BLaER1 treated with 17β-estradiol and CSF1 and Interleukin-3, amounts not matched to agents 10 nM and 100 nM (cell line): ENCODE results near the gene EIF3C.
A peak's percentile ranks its signal among the peaks of the same experiment; 100 is the strongest.
"Not testable (repeated sequence)": the region's sequence is repeated elsewhere in the genome, so short reads cannot be mapped to it uniquely, and the experiment has no call there.

Experiments used
- H3K27ac ChIP-seq, 11 experiments: shearing (Covaris generic); formaldehyde crosslinking; 2 replicates each; pipeline ENCODE4 v1.8.1; 2022
- H3K27me3 ChIP-seq, 11 experiments: shearing (Covaris generic); formaldehyde crosslinking; 2 replicates each; pipeline ENCODE4 v1.8.1; 2022
- H3K36me3 ChIP-seq, 11 experiments: shearing (Covaris generic); formaldehyde crosslinking; 2 replicates each; pipeline ENCODE4 v1.8.1; 2022
- H3K4me1 ChIP-seq, 10 experiments: shearing (Covaris generic); formaldehyde crosslinking; 2 replicates each; pipeline ENCODE4 v1.8.1; 2022
- H3K4me2 ChIP-seq, 11 experiments: shearing (Covaris generic); formaldehyde crosslinking; 2 replicates each; pipeline ENCODE4 v1.8.1; 2022
- H3K4me3 ChIP-seq, 10 experiments: shearing (Covaris generic); formaldehyde crosslinking; 2 replicates each; pipeline ENCODE4 v1.8.1; 2022
- H3K9ac ChIP-seq, 11 experiments: shearing (Covaris generic); formaldehyde crosslinking; 2 replicates each; pipeline ENCODE4 v1.8.1; 2022
- H3K9me3 ChIP-seq, 11 experiments: shearing (Covaris generic); formaldehyde crosslinking; replicated peaks in 1 of 11; 2 replicates each; pipeline ENCODE4 v1.8.1; 2022
- H4K20me1 ChIP-seq, 11 experiments: shearing (Covaris generic); formaldehyde crosslinking; 2 replicates each; pipeline ENCODE4 v1.8.1; 2022

The EIF3C gene, protein sequence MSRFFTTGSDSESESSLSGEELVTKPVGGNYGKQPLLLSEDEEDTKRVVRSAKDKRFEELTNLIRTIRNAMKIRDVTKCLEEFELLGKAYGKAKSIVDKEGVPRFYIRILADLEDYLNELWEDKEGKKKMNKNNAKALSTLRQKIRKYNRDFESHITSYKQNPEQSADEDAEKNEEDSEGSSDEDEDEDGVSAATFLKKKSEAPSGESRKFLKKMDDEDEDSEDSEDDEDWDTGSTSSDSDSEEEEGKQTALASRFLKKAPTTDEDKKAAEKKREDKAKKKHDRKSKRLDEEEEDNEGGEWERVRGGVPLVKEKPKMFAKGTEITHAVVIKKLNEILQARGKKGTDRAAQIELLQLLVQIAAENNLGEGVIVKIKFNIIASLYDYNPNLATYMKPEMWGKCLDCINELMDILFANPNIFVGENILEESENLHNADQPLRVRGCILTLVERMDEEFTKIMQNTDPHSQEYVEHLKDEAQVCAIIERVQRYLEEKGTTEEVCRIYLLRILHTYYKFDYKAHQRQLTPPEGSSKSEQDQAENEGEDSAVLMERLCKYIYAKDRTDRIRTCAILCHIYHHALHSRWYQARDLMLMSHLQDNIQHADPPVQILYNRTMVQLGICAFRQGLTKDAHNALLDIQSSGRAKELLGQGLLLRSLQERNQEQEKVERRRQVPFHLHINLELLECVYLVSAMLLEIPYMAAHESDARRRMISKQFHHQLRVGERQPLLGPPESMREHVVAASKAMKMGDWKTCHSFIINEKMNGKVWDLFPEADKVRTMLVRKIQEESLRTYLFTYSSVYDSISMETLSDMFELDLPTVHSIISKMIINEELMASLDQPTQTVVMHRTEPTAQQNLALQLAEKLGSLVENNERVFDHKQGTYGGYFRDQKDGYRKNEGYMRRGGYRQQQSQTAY

DNA sequence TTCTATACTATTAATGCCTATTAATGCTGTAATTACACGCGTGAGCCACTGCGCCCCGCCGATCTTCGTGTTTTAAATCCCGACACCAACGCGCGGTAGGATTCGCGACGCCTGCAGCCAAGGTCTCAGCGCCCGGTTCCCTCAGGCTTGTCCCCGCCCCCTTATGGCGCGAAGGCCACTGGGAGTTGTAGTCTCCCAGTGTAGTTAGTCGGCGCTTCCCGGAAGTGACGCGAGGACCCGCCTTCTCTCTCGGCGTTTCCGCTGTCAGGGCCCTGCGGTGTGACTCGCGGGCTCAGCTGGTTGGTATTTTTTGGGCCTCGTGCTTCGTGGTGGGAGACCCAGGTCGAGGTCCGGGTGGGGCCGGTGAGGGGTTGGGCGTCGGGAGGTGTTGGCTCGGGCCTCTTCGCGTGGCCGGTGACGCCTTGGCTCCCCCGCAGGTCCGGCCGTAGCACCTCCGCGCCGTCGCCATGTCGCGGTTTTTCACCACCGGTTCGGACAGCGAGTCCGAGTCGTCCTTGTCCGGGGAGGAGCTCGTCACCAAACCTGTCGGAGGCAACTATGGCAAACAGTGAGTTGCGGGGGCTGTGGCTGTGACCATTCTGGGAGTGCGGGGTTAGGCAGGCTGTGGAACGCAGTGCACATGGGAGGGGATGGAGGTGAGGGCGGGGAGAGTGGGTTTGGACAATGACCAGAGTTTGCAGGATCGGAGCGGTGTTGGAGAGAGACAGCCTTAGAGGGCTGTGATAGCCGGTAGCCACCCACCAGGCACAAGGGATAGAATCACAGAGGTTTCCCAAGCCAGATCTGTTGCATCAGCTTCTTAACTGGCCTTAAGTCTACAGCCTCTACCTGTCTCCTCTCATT is at the start of gene EIF3C:
Gene EIF3C, plus strand, starts transcription at position 245 of the 864 bp plus-strand sequence. Its CDS starts 223 bp downstream, at position 468.
- H3K4me1 ChIP-seq, H3K36me3 ChIP-seq, H4K20me1 ChIP-seq, H3K27me3 ChIP-seq, H3K9me3 ChIP-seq, H3K27ac ChIP-seq: not testable (repeated sequence)
- Histone ChIP-seq H3K9ac (peak within 1 kb of the TSS in 10 of 11 experiments; percentile 48 to 74 (median 60); a peak in 13 of 22 replicates), H3K4me3 (peak within 1 kb of the TSS; percentile 44 to 68 (median 60)), H3K4me2 (peak within 1 kb of the TSS in 10 of 11 experiments; percentile 53 to 68 (median 59); a peak in 13 of 22 replicates)

DNA sequence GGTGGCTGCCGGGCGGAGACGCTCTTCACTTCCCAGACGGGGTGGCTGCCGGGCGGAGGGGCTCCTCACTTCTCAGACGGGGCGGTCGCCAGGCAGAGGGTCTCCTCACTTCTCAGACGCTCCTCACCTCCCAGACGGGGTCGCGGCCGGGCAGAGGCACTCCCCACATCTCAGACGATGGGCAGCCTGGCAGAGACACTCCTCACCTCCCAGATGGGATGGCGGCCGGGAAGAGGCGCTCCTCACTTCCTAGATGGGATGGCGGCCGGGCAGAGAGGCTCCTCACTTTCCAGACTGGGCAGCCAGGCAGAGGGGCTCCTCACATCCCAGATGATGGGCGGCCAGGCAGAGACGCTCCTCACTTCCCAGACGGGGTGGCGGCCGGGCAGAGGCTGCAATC is 45.0 kb upstream of the EIF3C start:
- H3K4me1 ChIP-seq, H3K9me3 ChIP-seq, H3K9ac ChIP-seq, H3K27ac ChIP-seq, H4K20me1 ChIP-seq, H3K27me3 ChIP-seq, H3K4me2 ChIP-seq, H3K36me3 ChIP-seq, H3K4me3 ChIP-seq: not testable (repeated sequence)

DNA sequence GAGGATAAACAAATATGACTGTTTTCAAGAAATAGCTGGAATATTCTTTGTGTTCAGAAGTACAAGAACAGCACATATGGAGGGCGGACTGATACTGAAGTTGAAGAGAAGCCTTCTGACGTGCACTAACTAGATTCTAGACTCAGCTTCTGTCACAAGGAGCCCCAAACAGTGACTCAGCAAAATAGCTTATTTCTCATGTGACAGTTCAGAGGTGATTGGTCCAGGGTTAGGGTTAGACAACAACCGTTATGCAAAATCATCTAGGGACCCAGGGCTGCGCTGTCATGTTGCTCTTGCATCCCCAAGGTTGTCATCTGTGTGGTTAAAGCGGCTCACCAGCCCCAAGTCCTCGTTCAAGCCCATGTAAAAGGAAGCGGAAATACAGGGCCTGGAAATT is 43.8 kb upstream of the EIF3C start:
- H3K4me1 ChIP-seq = not testable (repeated sequence)

DNA sequence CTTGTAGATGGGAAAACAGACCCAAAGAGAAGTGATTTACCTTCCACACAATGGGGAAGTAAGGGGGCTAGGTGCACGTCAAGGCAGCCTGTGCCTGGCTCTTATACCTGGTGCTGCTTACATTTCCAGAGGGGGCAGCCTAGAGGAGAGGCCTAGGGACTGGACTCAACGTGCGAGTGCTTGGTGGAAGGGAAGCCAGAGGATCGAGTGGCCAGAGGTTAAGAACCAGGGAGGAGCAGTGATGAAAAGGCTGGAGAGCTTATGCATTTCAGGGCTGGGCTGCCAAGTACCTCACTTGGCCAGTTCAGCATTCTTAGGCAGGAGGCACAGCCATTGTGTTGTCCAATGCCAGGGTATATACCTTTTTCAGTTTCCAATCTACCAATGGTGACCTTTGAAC is 43.1 kb upstream of the EIF3C start:
- H4K20me1 ChIP-seq, H3K27ac ChIP-seq, H3K36me3 ChIP-seq, H3K4me2 ChIP-seq, H3K4me3 ChIP-seq, H3K27me3 ChIP-seq, H3K4me1 ChIP-seq, H3K9me3 ChIP-seq, H3K9ac ChIP-seq: not testable (repeated sequence)

More for the DNA sequence above, 43.8 kb upstream of the EIF3C start:
- H3K27me3 ChIP-seq, H3K9me3 ChIP-seq, H3K4me2 ChIP-seq, H3K27ac ChIP-seq, H4K20me1 ChIP-seq, H3K4me3 ChIP-seq, H3K36me3 ChIP-seq, H3K9ac ChIP-seq: not testable (repeated sequence)

DNA sequence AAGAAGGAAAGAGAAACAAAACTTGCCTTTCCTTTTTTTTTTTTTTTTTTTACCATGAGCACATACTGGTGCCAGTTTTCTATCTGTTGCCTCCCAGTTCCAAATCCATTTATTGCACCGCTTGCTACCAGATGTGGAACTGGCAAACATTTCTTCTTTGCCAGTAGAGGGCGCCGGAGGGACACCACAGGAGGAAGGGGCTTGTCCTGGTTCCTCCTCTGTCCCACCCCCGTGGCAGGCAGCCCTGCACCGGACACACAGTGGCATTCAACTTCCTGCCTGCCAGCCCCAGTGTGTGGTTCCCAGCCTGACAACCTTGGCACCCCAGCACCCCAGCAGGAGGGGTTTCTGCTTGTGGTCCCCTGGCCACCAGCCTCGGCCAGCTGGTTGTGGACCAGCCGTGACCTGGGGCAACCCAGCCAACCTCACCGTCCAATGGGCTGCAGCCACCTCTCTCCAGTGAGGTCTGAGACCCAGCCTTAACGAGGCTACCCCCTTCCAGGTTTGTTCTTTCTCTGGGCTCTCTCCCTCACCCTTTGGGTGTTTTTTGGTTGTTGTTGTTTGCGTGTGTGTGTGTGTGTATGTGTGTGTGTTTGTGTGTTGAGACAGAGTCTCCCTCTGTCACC is 22.8 kb upstream of the EIF3C start:
- peak overlapping the region in 7 of 11 experiments; percentile 28 to 51 (median 43); a peak in 7 of 22 replicates for H3K4me2 ChIP-seq
- peak overlapping the region in 2 of 10 experiments; percentile 19 to 54; a peak in 1 of 20 replicates for H3K4me3 ChIP-seq
- H3K9ac ChIP-seq = peak overlapping the region in 1 of 11 experiments; percentile 23; a peak in 1 of 22 replicates
- not testable (repeated sequence) for H3K4me1 ChIP-seq, H3K9me3 ChIP-seq, H4K20me1 ChIP-seq, H3K27me3 ChIP-seq, H3K36me3 ChIP-seq
- H3K27ac ChIP-seq = peak overlapping the region in 1 of 11 experiments; percentile 15; a peak in 1 of 22 replicates

DNA sequence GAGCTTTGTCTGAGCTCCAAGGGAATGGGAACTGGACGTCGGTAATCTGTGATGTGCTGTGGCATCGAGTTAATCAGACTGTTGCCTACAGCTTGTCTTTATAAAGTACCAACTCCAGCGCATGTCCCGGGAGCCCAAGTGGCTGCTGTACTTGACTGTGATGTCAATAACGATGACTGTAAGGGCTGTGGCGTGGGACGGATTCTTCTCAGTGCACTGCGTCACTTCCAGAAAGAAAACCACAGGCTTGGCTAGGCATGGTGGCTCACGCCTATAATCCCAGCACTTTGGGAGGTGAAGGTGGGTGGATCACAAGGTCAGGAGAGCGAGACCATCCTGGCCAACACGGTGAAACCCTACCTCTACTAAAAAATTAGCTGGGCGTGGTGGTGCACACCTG is 21.8 kb upstream of the EIF3C start:
- H3K36me3 ChIP-seq, H3K27ac ChIP-seq, H4K20me1 ChIP-seq, H3K27me3 ChIP-seq, H3K4me1 ChIP-seq, H3K9me3 ChIP-seq, H3K4me3 ChIP-seq, H3K9ac ChIP-seq: not testable (repeated sequence)
- peak overlapping the region in 1 of 11 experiments; percentile 42; a peak in 2 of 22 replicates for H3K4me2 ChIP-seq

DNA sequence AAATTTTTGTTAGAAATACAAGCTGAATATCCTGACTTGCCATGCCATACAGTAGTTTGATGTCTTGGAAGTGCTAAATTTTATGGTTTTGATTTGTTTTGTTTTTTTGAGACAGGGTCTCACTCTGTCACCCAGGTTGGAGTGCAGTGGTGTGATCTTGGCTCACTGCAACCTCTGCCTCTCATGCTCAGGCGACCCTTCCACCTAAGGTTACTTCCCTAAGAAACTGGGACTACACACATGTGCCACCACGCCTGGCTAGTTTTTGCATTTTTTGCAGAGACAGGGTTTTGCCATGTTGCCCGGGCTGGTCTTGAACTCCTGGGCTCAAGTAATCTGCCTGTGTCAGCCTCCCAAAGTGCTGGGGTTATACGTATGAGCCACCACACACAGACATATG is 19.5 kb upstream of the EIF3C start:
- not testable (repeated sequence) for H3K4me3 ChIP-seq, H3K36me3 ChIP-seq, H4K20me1 ChIP-seq, H3K9ac ChIP-seq, H3K9me3 ChIP-seq, H3K4me2 ChIP-seq, H3K27me3 ChIP-seq, H3K4me1 ChIP-seq, H3K27ac ChIP-seq

DNA sequence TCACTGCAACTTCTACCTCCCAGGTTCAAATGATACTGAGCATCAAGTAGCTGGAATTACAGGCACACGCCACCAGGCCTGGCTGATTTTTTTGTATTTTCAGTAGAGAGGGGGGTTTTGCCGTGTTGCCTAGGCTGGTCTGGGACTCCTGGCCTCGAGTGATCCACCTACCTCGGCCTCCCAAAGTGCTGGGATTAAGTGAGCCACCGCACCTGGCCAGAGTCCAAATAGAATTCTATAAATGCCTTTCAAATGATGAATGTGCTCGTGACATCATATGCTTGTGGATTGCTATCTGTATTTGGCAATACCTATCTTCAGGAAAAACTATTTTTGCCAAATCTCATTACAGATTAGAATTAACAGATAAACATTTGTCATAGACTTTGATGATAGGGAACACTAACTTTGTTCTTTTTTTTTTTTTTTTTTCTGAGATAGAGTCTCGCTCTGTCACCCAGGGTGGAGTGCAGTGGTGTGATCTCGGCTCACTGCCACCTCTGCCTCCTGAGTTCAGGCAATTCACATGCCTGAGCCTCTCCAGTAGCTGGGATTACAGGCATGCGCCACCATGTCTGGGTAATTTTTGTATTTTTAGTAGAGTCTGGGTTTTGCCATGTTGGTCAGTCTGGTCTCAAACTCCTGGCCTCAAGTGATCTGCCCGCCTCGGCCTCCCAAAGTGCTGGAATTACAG is 17.9 kb upstream of the EIF3C start:
- H3K4me1 ChIP-seq, H3K9me3 ChIP-seq, H3K4me2 ChIP-seq, H3K27me3 ChIP-seq, H3K4me3 ChIP-seq, H4K20me1 ChIP-seq, H3K36me3 ChIP-seq, H3K9ac ChIP-seq, H3K27ac ChIP-seq: not testable (repeated sequence)

DNA sequence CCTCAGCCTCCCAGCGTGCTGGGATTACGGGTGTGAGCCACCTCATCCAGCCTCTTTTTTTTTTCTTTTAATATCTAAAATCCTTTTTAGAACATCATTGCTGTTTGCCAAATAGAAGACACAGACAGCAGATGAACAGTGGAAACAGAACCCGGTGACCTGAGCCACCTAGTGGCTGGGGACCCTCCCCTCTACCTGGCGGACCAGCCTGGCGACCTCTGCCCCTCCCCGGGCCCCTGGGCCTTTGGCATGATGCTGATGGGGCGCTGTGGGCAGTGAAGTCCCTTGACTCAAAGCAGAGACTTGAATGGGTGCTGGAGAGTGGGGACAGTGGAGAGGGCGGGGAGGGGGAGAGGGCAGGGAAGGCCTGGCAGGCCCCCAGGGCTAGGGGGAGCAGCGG is 11.5 kb upstream of the EIF3C start:
- H3K4me3 ChIP-seq, H3K9ac ChIP-seq, H3K27me3 ChIP-seq, H3K9me3 ChIP-seq, H4K20me1 ChIP-seq, H3K27ac ChIP-seq, H3K36me3 ChIP-seq, H3K4me1 ChIP-seq, H3K4me2 ChIP-seq: not testable (repeated sequence)

DNA sequence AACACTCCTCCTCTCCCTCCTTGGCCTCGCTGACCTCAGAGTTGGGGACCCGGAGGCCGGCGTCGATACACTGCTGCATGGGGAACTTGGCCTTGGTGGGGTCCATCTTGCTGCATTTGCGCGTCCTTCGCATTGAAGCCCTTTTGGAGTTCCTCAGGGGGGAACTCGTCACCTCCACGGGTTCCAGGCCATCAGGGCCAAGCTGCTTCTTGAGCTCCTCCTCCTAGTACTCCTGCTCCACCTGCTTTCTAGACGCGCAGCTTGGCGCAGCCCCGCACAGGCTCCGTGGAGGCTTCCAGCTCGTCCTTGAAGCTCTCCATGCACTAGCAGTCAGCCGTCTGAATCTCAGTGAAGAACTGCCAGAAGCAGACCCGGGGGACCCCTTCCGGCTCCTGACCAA is 10.9 kb upstream of the EIF3C start:
- not testable (repeated sequence) for H3K4me1 ChIP-seq, H3K27ac ChIP-seq, H3K27me3 ChIP-seq, H3K4me3 ChIP-seq, H3K36me3 ChIP-seq, H3K9me3 ChIP-seq, H4K20me1 ChIP-seq, H3K9ac ChIP-seq
- peak overlapping the region in 8 of 11 experiments; percentile 17 to 75 (median 55); a peak in 12 of 22 replicates for H3K4me2 ChIP-seq

DNA sequence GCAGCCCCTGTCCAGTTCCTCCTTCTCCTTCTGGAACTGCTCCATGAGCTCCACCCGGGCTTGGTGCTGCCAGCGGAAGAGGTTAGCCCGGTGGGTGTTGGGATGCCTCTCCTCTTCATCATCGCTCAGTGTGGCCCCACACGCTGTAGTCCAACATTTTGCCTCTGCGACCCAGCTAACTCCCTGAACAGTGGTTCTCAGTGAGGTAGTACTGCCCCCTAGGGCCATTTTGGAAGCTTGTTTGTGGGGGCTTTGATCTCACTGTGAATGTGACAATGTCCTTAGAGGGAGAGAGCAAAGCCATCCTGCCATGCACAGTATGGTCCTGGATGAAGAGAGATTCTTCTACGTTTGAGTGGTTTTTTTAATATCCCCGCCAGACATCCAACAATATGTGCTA is 9.9 kb upstream of the EIF3C start:
- not testable (repeated sequence) for H3K9ac ChIP-seq, H3K9me3 ChIP-seq, H3K27ac ChIP-seq, H3K4me2 ChIP-seq, H3K4me1 ChIP-seq, H3K27me3 ChIP-seq, H4K20me1 ChIP-seq, H3K4me3 ChIP-seq, H3K36me3 ChIP-seq

DNA sequence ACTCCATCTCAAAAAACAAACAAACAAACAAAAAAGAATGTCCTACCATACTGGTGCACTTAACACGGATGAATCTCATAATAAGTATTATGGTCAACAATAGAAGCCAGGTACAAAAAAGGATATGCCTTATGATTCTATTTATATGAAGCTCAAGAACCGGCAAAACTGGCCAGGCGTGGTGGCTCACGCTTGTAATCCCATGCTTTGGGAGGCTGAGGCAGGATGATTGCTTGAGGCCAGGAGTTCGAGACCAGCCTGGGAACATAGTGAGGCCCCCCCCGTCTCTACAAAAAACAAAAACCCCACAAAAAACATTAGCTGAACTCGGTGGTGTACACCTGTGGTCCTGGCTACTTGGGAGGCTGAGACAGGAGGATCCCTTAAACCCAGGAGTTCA is 7.0 kb upstream of the EIF3C start:
- not testable (repeated sequence) for H3K36me3 ChIP-seq, H3K4me1 ChIP-seq, H3K4me3 ChIP-seq, H3K27me3 ChIP-seq, H4K20me1 ChIP-seq, H3K27ac ChIP-seq, H3K9me3 ChIP-seq, H3K4me2 ChIP-seq, H3K9ac ChIP-seq
